GM18951 (cell line): ENCODE results near the gene GPR142.

Experiments used
- POLR2A ChIP-seq: IDR thresholded peaks from 4 replicates; pipeline ENCODE4 v1.6.1; 2011; ENCODE audit warnings: mild to moderate bottlenecking; ENCODE audit not compliant: insufficient read length, insufficient read depth; ENCODE audit errors: extremely low read depth
- in situ Hi-C: fragments of 300-500 bp; cut with MboI; formaldehyde crosslinking; loops from one replicate; pipeline ENCODE4 v1.12.0; 2022; ENCODE audit warnings: low sequenced_read_pairs, mixed read lengths, inconsistent platforms; ENCODE audit not compliant: unreplicated experiment

Gene GPR142

GRCh38 chr17:74367206-74367605, at the start of gene GPR142:
Gene GPR142 (plus strand): TSS chr17:74367506. CDS start chr17:74369541, 2,035 bp downstream.
- no peak for TF ChIP-seq POLR2A

GRCh38 chr17:74318391-74318790, 48.9 kb upstream of the GPR142 start:
- in situ Hi-C loops: no loop called here

More at GRCh38 chr17:74367206-74367605, at the start of gene GPR142:
- in situ Hi-C loops: no loop called here

GRCh38 chr17:74324521-74324920, 42.8 kb upstream of the GPR142 start:
- in situ Hi-C loops: no loop called here
- TF ChIP-seq POLR2A: no peak

More at GRCh38 chr17:74318391-74318790, 48.9 kb upstream of the GPR142 start:
- no peak for TF ChIP-seq POLR2A

GRCh38 chr17:74325376-74325742, 41.9 kb upstream of the GPR142 start:
- in situ Hi-C loops: no loop called here
- TF ChIP-seq POLR2A: no peak

- TF ChIP-seq POLR2A: no peak
- in situ Hi-C loops: no loop called here
Observed at GRCh38 chr17:74325743-74326379, 41.4 kb upstream of the GPR142 start, which contains the start of gene KIF19. Gene KIF19 (plus strand): TSS chr17:74326226. CDS start chr17:74326350, 124 bp downstream.

GRCh38 chr17:74326506-74326905, 40.8 kb upstream of the GPR142 start:
- in situ Hi-C loops: no loop called here
- no peak for TF ChIP-seq POLR2A

GRCh38 chr17:74328487-74328886, 38.8 kb upstream of the GPR142 start:
- in situ Hi-C loops: no loop called here
- TF ChIP-seq POLR2A: no peak

- TF ChIP-seq POLR2A: no peak
- in situ Hi-C loops: no loop called here
Observed at GRCh38 chr17:74329378-74329777, 37.9 kb upstream of the GPR142 start.

- in situ Hi-C loops: no loop called here
- no peak for TF ChIP-seq POLR2A
Observed at GRCh38 chr17:74330446-74330845, 36.9 kb upstream of the GPR142 start.

- in situ Hi-C loops: no loop called here
- no peak for TF ChIP-seq POLR2A
Observed at GRCh38 chr17:74332017-74332650, 35.2 kb upstream of the GPR142 start.

GRCh38 chr17:74332763-74333283, 34.5 kb upstream of the GPR142 start:
- in situ Hi-C loops: no loop called here

GRCh38 chr17:74334393-74335039, 32.8 kb upstream of the GPR142 start:
- TF ChIP-seq POLR2A: no peak
- in situ Hi-C loops: no loop called here

More at GRCh38 chr17:74332763-74333283, 34.5 kb upstream of the GPR142 start:
- TF ChIP-seq POLR2A: no peak

- in situ Hi-C loops: no loop called here
- no peak for TF ChIP-seq POLR2A
Observed at GRCh38 chr17:74335529-74336062, 31.7 kb upstream of the GPR142 start.
